Hepatocyte (in vitro differentiated cells): ENCODE results near the gene TAGLN. TPM values are rescaled to one million over a fixed set of nuclear protein-coding genes. Genes with fewer than 3 reads are reported as not detected.

Experiments
- DNase-seq: peaks from one replicate; pipeline ENCODE4 v3.0.0-alpha.2; 2016; ENCODE audit warnings: low spot score
- H2AFZ ChIP-seq: fragments of 200-600 bp; sonication (generic); 2 replicates; pipeline ENCODE4 v1.6.0; 2016; ENCODE audit warnings: antibody characterized with exemption, mild to moderate bottlenecking
- H3K27ac ChIP-seq: fragments of 200-600 bp; sonication (generic); 2 replicates; pipeline ENCODE4 v1.5.1; 2016; ENCODE audit warnings: mild to moderate bottlenecking
- H3K27me3 ChIP-seq: fragments of 200-600 bp; sonication (generic); 2 replicates; pipeline ENCODE4 v1.6.1; 2016
- H3K36me3 ChIP-seq: fragments of 200-600 bp; sonication (generic); replicated peaks from 2 replicates; pipeline ENCODE4 v1.5.1; 2016; ENCODE audit warnings: low read depth; ENCODE audit not compliant: insufficient read depth
- H3K4me1 ChIP-seq: fragments of 200-600 bp; sonication (generic); 2 replicates; pipeline ENCODE4 v1.5.1; 2016; ENCODE audit warnings: mild to moderate bottlenecking, moderate library complexity; ENCODE audit not compliant: insufficient read depth
- H3K4me2 ChIP-seq: fragments of 200-600 bp; sonication (generic); 2 replicates; pipeline ENCODE4 v1.6.0; 2016
- H3K4me3 ChIP-seq: fragments of 200-600 bp; sonication (generic); 2 replicates; pipeline ENCODE4 v1.5.1; 2016; ENCODE audit warnings: mild to moderate bottlenecking
- H3K79me2 ChIP-seq: fragments of 200-600 bp; sonication (generic); 2 replicates; pipeline ENCODE4 v1.6.0; 2017; ENCODE audit warnings: mild to moderate bottlenecking
- H3K9me2 ChIP-seq: fragments of 200-600 bp; sonication (generic); replicated peaks from 2 replicates; pipeline ENCODE4 v1.6.0; 2017; ENCODE audit warnings: mild to moderate bottlenecking; ENCODE audit not compliant: insufficient read depth
- H3K9me3 ChIP-seq: fragments of 200-600 bp; sonication (generic); 2 replicates; pipeline ENCODE4 v1.5.1; 2016; ENCODE audit warnings: low read depth, mild to moderate bottlenecking
- H4K20me1 ChIP-seq: fragments of 200-600 bp; sonication (generic); 2 replicates; pipeline ENCODE4 v1.6.0; 2016; ENCODE audit warnings: mild to moderate bottlenecking; ENCODE audit not compliant: insufficient read depth, poor library complexity, severe bottlenecking
- EZH2 ChIP-seq: fragments of 200-600 bp; sonication (generic); IDR thresholded peaks from 2 replicates; pipeline ENCODE4 v1.6.1; 2016; ENCODE audit warnings: antibody characterized with exemption, mild to moderate bottlenecking, borderline replicate concordance
- EZH2phosphoT487 ChIP-seq: fragments of 200-600 bp; sonication (generic); IDR thresholded peaks from one replicate; pipeline ENCODE4 v1.6.1; 2018; ENCODE audit warnings: antibody characterized with exemption, mild to moderate bottlenecking, low read depth, moderate library complexity; ENCODE audit not compliant: unreplicated experiment, severe bottlenecking
- WGBS: methylation state at CpG from one replicate; pipeline ENCODE4 v1.1.6; 2016; ENCODE audit warnings: low lambda C conversion rate; ENCODE audit errors: missing lambda C conversion rate; 5-methylcytosine and 5-hydroxymethylcytosine counted together
- polyA plus RNA-seq: library from polyadenylated mRNA; unstranded; fragments of >200 nt; fragmentation: Nextera tagmentation; extraction: Ambion mirVana; gene quantifications from 2 replicates; pipeline ENCODE4 v1.2.1, GENCODE V29; 2016
- total RNA-seq: library from RNA; depleted of rRNA; stranded (reverse); fragments of >200 nt; gene quantifications from 2 replicates; pipeline ENCODE4 v1.2.3, GENCODE V29; 2014
- TF ChIP-seq, protein P1 (sequence below): fragments of 200-600 bp; sonication (generic); IDR thresholded peaks from 2 replicates; pipeline ENCODE4 v1.5.1; 2016; ENCODE audit warnings: antibody characterized with exemption, mild to moderate bottlenecking; ENCODE audit not compliant: poor library complexity

The TAGLN gene
- total and polyA plus RNA-seq, 2 experiments from 2014 or later = 113 to 150 TPM

DNA sequence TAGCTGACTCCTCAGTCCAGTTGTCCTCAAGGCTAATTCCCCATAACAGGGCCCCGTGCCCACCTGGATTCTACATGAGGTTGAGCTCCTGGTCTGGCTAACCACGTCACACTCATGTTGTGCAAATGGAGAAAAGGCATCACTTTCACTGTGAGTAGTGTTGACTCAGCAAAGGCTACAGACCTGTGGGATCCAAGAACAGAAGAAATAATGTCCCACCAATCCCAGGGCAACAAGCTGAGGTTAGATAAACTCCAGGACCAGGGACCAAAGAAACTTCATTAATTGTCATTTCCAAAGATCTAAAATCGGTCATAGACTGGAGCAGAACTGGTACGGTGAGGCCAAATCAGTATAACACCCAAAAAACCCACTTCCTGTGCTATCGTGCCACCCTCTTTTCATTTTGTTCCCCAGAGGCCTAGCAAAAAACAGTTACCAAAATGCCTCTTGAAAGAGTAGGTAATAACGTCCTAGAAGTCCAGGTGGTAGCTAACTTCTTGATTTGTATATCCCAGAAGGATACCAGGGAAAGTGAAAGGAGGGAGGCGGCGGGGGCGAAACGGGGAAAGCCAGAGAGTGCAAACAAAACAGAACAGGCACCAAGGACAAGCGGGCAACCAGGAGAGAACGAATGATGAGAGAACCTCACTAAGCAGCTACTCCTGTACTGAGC lies 31.3 kb downstream of the TAGLN start:
- Histone ChIP-seq H3K9me3 (no peaks in the 10 kb centered on the region), H3K4me1 (peaks cover 25% of the 10 kb centered on the region), H4K20me1 (no peaks in the 10 kb centered on the region), H3K4me3 (no peak overlapping the region), H3K9me2 (no peaks in the 10 kb centered on the region), H3K27ac (no peak overlapping the region), H3K4me2 (peak overlapping the region; percentile 86), H3K27me3 (no peaks in the 10 kb centered on the region), H2AFZ (no peak overlapping the region), H3K79me2 (peaks cover 50% of the 10 kb centered on the region), H3K36me3 (no peaks in the 10 kb centered on the region)
- no peak for DNase-seq
- 90% methylated on average over 12 of the region's 12 CpGs for WGBS
- TF ChIP-seq EZH2 (no peak), EZH2phosphoT487 (no peak)
- TF ChIP-seq, protein P1, sequence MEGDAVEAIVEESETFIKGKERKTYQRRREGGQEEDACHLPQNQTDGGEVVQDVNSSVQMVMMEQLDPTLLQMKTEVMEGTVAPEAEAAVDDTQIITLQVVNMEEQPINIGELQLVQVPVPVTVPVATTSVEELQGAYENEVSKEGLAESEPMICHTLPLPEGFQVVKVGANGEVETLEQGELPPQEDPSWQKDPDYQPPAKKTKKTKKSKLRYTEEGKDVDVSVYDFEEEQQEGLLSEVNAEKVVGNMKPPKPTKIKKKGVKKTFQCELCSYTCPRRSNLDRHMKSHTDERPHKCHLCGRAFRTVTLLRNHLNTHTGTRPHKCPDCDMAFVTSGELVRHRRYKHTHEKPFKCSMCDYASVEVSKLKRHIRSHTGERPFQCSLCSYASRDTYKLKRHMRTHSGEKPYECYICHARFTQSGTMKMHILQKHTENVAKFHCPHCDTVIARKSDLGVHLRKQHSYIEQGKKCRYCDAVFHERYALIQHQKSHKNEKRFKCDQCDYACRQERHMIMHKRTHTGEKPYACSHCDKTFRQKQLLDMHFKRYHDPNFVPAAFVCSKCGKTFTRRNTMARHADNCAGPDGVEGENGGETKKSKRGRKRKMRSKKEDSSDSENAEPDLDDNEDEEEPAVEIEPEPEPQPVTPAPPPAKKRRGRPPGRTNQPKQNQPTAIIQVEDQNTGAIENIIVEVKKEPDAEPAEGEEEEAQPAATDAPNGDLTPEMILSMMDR = no peak

DNA sequence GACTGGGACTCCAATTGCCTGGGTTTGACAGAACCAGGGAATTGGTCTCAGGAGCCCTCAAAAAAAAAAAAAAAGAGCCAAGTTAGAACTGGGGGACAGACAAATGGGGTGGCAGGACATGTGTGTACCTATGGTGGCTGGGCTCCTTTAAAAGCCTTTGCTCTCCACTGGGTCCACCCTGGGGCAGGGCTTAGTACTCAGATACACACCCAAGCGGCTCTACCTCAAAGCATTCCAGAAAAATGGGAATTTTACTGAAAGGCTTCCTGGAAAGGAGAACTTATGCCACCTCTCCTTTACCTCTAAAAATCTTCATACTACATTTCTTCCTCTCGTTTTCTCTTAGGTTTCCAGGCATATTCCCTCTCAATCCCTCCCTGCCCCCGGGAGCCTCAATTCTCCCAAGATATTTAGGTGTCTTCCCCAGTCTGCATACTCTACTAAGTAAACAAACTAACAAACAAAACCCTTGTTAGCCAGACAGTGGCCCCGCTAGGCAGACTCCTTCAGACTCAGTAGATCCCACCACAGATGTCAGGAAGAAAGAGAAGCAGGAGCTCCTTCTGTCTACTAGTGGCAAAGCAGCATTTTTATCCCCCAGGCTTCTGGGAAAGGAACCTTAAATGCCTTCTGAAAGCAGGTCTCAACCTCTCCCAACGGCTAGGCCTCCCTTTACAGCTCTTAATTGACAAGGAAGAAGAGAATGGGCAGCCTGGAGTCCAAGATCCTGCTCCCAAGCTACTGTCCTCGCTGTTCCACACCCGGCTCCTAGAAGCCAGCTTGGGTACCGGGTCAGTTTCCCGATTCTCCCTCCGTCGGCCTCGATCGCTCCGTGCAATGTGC lies 32.0 kb downstream of the TAGLN start:
- Histone ChIP-seq H4K20me1 (no peaks in the 10 kb centered on the region), H3K79me2 (peaks cover 58% of the 10 kb centered on the region), H3K27ac (peak overlapping the region; percentile 98), H3K9me3 (no peaks in the 10 kb centered on the region), H2AFZ (peak overlapping the region; percentile 100), H3K4me3 (peak overlapping the region; percentile 100), H3K27me3 (no peaks in the 10 kb centered on the region), H3K4me2 (peak overlapping the region; percentile 86), H3K4me1 (peaks cover 24% of the 10 kb centered on the region), H3K9me2 (no peaks in the 10 kb centered on the region), H3K36me3 (no peaks in the 10 kb centered on the region)
- DNase-seq = no peak
- TF ChIP-seq, protein P1 = no peak
- TF ChIP-seq EZH2phosphoT487 (no peak), EZH2 (no peak)
- WGBS = 10% methylated on average over 14 of the region's 14 CpGs

DNA sequence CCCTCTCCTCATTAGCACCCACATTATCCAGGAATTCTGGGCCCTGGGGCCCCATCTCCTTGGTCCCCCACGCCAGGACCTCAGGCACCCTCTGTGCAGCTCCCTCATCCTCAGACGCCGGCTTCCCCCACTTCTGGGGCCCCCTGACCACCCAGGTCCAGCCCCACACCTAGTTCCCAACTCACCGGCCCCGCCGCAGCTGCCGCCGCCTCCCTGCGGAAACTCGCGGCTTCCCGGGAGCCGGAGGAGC lies 32.6 kb downstream of the TAGLN start, which contains the start of gene PCSK7:
Gene PCSK7 (minus strand): TSS at position 232 of the 250 bp plus-strand sequence. CDS start 2,229 bp downstream, outside the sequence.
- no peak for DNase-seq
- Histone ChIP-seq H3K4me2 (peak within 1 kb of the TSS; percentile 92), H3K36me3 (no peaks in the 10 kb centered on the region), H3K4me3 (peak within 1 kb of the TSS; percentile 100), H3K27me3 (no peaks in the 10 kb centered on the region), H2AFZ (peak within 1 kb of the TSS; percentile 100), H4K20me1 (no peaks in the 10 kb centered on the region), H3K27ac (peak within 1 kb of the TSS; percentile 98), H3K79me2 (peaks cover 62% of the 10 kb centered on the region), H3K9me2 (no peaks in the 10 kb centered on the region), H3K9me3 (no peaks in the 10 kb centered on the region), H3K4me1 (peaks cover 24% of the 10 kb centered on the region)
- TF ChIP-seq, protein P1 = no peak
- TF ChIP-seq EZH2phosphoT487 = no peak
- no peak for TF ChIP-seq EZH2
- 1% methylated on average over 10 of the region's 13 CpGs for WGBS
